GM23338 (cell line): ENCODE data around the gene RAD51B. TPM values are rescaled to one million over a fixed set of nuclear protein-coding genes. Genes with fewer than 3 reads are reported as not detected.

Source experiments
- ATAC-seq: fragments of 200-7000 bp; cut with Tn5 transposase; 3 replicates; pipeline ENCODE4 v1.9.1; 2020
- DNase-seq: peaks from one replicate; pipeline ENCODE4 v3.0.0-alpha.2; 2015; ENCODE audit warnings: low spot score
- H2AFZ ChIP-seq: fragments of 200-600 bp; sonication (generic); 2 replicates; pipeline ENCODE4 v1.8.0; 2016; ENCODE audit warnings: antibody characterized with exemption, mild to moderate bottlenecking, moderate library complexity
- H3F3A ChIP-seq: fragments of 200-600 bp; sonication (generic); replicated peaks from 2 replicates; pipeline ENCODE4 v1.8.0; 2017; ENCODE audit warnings: antibody characterized with exemption, mixed run types, low read depth
- H3K27ac ChIP-seq: fragments of 200-600 bp; sonication (generic); 2 replicates; pipeline ENCODE4 v1.6.1; 2016; ENCODE audit warnings: low read depth
- H3K27me3 ChIP-seq: fragments of 200-600 bp; sonication (generic); 2 replicates; pipeline ENCODE4 v1.8.0; 2016; ENCODE audit warnings: mild to moderate bottlenecking, mixed run types, moderate library complexity; ENCODE audit not compliant: insufficient read depth
- H3K36me3 ChIP-seq: fragments of 200-600 bp; sonication (generic); 2 replicates; pipeline ENCODE4 v1.8.0; 2016; ENCODE audit warnings: mild to moderate bottlenecking; ENCODE audit not compliant: insufficient read depth
- H3K4me1 ChIP-seq: fragments of 200-600 bp; sonication (generic); 2 replicates; pipeline ENCODE4 v1.8.0; 2016; ENCODE audit warnings: mild to moderate bottlenecking, moderate library complexity; ENCODE audit not compliant: insufficient read depth
- H3K4me2 ChIP-seq: fragments of 200-600 bp; sonication (generic); 2 replicates; pipeline ENCODE4 v1.7.1; 2017; ENCODE audit warnings: mixed run types
- H3K4me3 ChIP-seq: fragments of 200-600 bp; sonication (generic); 2 replicates; pipeline ENCODE4 v1.6.1; 2016; ENCODE audit warnings: mixed run types
- H3K79me2 ChIP-seq: fragments of 200-600 bp; sonication (generic); replicated peaks from 2 replicates; pipeline ENCODE4 v1.8.0; 2017; ENCODE audit warnings: mild to moderate bottlenecking; ENCODE audit not compliant: insufficient read depth
- H3K9me2 ChIP-seq: fragments of 200-600 bp; sonication (generic); 2 replicates; pipeline ENCODE4 v1.8.0; 2017; ENCODE audit not compliant: insufficient read depth
- H4K20me1 ChIP-seq: fragments of 200-600 bp; sonication (generic); replicated peaks from 2 replicates; pipeline ENCODE4 v1.8.0; 2017; ENCODE audit warnings: mild to moderate bottlenecking; ENCODE audit not compliant: insufficient read depth
- H3K27ac Mint-ChIP-seq: 2 replicates; pipeline ENCODE4 v1.8.0; 2020; ENCODE audit warnings: inconsistent platforms, mild to moderate bottlenecking, moderate library complexity, mixed read lengths
- H3K27me3 Mint-ChIP-seq: 3 replicates; pipeline ENCODE4 v1.8.0; 2022; ENCODE audit warnings: low read depth, mild to moderate bottlenecking, moderate library complexity, mixed read lengths, inconsistent platforms; ENCODE audit not compliant: insufficient read depth, poor library complexity
- H3K36me3 Mint-ChIP-seq: 3 replicates; pipeline ENCODE4 v1.8.0; 2021; ENCODE audit warnings: low read depth, mild to moderate bottlenecking, inconsistent platforms, moderate library complexity, mixed read lengths
- H3K4me1 Mint-ChIP-seq: 3 replicates; pipeline ENCODE4 v1.8.0; 2020; ENCODE audit warnings: mild to moderate bottlenecking, inconsistent platforms, mixed read lengths
- H3K4me3 Mint-ChIP-seq: 3 replicates; pipeline ENCODE4 v1.8.0; 2021; ENCODE audit warnings: moderate library complexity, mild to moderate bottlenecking, inconsistent platforms, mixed read lengths
- H3K9me3 Mint-ChIP-seq: 3 replicates; pipeline ENCODE4 v1.8.0; 2020; ENCODE audit warnings: moderate library complexity, mild to moderate bottlenecking, inconsistent platforms, mixed read lengths
- CREB1 ChIP-seq: fragments of 250-450 bp; sonication (Bioruptor Pico); IDR thresholded peaks from 2 replicates; pipeline ENCODE4 v1.5.0; 2020; ENCODE audit warnings: low read depth, mild to moderate bottlenecking, moderate library complexity
- CTCF ChIP-seq, 2 experiments: fragments of 200-600 bp in 1 of 2; sonication (generic) in 1 of 2; conservative IDR thresholded peaks; 2 replicates each; pipeline versions ENCODE4 v1.5.1 to v1.6.1; 2016 to 2017; ENCODE audit warnings: antibody characterized with exemption in 2 of 2, low read depth in 2 of 2, mild to moderate bottlenecking in 2 of 2, moderate library complexity in 1 of 2
- ETS1 ChIP-seq: IDR thresholded peaks from 2 replicates; pipeline ENCODE4 v1.6.1; 2016; ENCODE audit warnings: antibody characterized with exemption
- EZH2phosphoT487 ChIP-seq: fragments of 200-600 bp; sonication (generic); IDR thresholded peaks from one replicate; pipeline ENCODE4 v1.8.1; 2018; ENCODE audit warnings: antibody characterized with exemption; ENCODE audit not compliant: unreplicated experiment
- POLR2AphosphoS5 ChIP-seq: IDR thresholded peaks from 2 replicates; pipeline ENCODE4 v1.6.1; 2016; ENCODE audit warnings: antibody characterized with exemption, low read depth
- REST ChIP-seq: IDR thresholded peaks from one replicate; pipeline ENCODE4 v1.6.1; 2018; ENCODE audit warnings: antibody characterized with exemption; ENCODE audit not compliant: unreplicated experiment
- ZNF331 ChIP-seq: fragments of 250-450 bp; sonication (Bioruptor Pico); IDR thresholded peaks from 2 replicates; pipeline ENCODE4 v1.5.0; 2020; ENCODE audit warnings: low read depth, mild to moderate bottlenecking, moderate library complexity
- polyA plus RNA-seq: library from polyadenylated mRNA; unstranded; fragments of >200 nt; fragmentation: Nextera tagmentation; extraction: Ambion mirVana; gene quantifications from 2 replicates; pipeline ENCODE4 v1.2.1, GENCODE V29; 2016
- total RNA-seq: library from RNA; depleted of rRNA; stranded (reverse); fragments of >200 nt; shearing (Covaris generic); gene quantifications from 2 replicates; pipeline ENCODE4 v1.2.3, GENCODE V29; 2014

Gene RAD51B
- total and polyA plus RNA-seq, 2 experiments from 2014 or later = 15.7 to 29.1 TPM

GRCh38 chr14:67887478-67887877 is 67.9 kb downstream of the RAD51B start:
- no peaks in the 10 kb centered on the region for H3F3A ChIP-seq
- Mint-ChIP-seq H3K27ac (no peak overlapping the region), H3K36me3 (no peaks in the 10 kb centered on the region), H3K4me1 (peaks cover 13% of the 10 kb centered on the region), H3K9me3 (no peaks in the 10 kb centered on the region), H3K4me3 (no peak overlapping the region), H3K27me3 (no peaks in the 10 kb centered on the region)
- H3K36me3 ChIP-seq = no peaks in the 10 kb centered on the region
- H3K4me2 ChIP-seq = no peak overlapping the region
- no peaks in the 10 kb centered on the region for H3K9me2 ChIP-seq
- no peak overlapping the region for H3K27ac ChIP-seq
- no peak overlapping the region for H3K4me3 ChIP-seq
- H3K27me3 ChIP-seq = no peaks in the 10 kb centered on the region
- H3K4me1 ChIP-seq = no peaks in the 10 kb centered on the region
- H4K20me1 ChIP-seq = no peaks in the 10 kb centered on the region
- DNase-seq (no peak), ATAC-seq (no peak)
- H3K79me2 ChIP-seq = no peaks in the 10 kb centered on the region
- no peak overlapping the region for H2AFZ ChIP-seq
- TF ChIP-seq POLR2AphosphoS5 (no peak), ZNF331 (CRISPR knock-in tag) (no peak), REST (no peak), EZH2phosphoT487 (no peak)

GRCh38 chr14:67889455-67889854 is 69.9 kb downstream of the RAD51B start:
- no peaks in the 10 kb centered on the region for H3K9me3 Mint-ChIP-seq
- no peaks in the 10 kb centered on the region for H4K20me1 ChIP-seq
- H3K4me3 ChIP-seq = no peak overlapping the region
- no peak overlapping the region for H2AFZ ChIP-seq
- H3K27ac ChIP-seq = no peak overlapping the region
- no peak overlapping the region for H3K27ac Mint-ChIP-seq
- peaks cover 16% of the 10 kb centered on the region for H3K4me1 Mint-ChIP-seq
- DNase-seq = no peak
- H3K4me2 ChIP-seq = no peak overlapping the region
- H3K4me1 ChIP-seq = no peaks in the 10 kb centered on the region
- no peaks in the 10 kb centered on the region for H3K36me3 ChIP-seq
- H3K4me3 Mint-ChIP-seq = no peak overlapping the region
- H3K36me3 Mint-ChIP-seq = no peaks in the 10 kb centered on the region
- ATAC-seq = no peak
- TF ChIP-seq ETS1 (no peak), ZNF331 (CRISPR knock-in tag) (no peak), CREB1 (CRISPR knock-in tag) (no peak), CTCF (conservative IDR thresholded peaks at IDR 0.05; ENCODE audit: low read depth in 2 of 2) (no peak)
- H3K79me2 ChIP-seq = no peaks in the 10 kb centered on the region
- H3F3A ChIP-seq = no peaks in the 10 kb centered on the region
- no peaks in the 10 kb centered on the region for H3K9me2 ChIP-seq
- no peaks in the 10 kb centered on the region for H3K27me3 Mint-ChIP-seq
- no peaks in the 10 kb centered on the region for H3K27me3 ChIP-seq
